SKM-1 treated with dmso at 0.1 percent for 144 hours (cell line): ENCODE measurements around the gene GADD45B.
"Not testable (repeated sequence)": the region's sequence is repeated elsewhere in the genome, so short reads cannot be mapped to it uniquely, and the experiment has no call there.

Experiments used
- DNase-seq: peaks from one replicate; lab custom pipeline; 2025; ENCODE audit not compliant: unreplicated experiment; lab: John Stamatoyannopoulos, UW

Gene GADD45B

DNA sequence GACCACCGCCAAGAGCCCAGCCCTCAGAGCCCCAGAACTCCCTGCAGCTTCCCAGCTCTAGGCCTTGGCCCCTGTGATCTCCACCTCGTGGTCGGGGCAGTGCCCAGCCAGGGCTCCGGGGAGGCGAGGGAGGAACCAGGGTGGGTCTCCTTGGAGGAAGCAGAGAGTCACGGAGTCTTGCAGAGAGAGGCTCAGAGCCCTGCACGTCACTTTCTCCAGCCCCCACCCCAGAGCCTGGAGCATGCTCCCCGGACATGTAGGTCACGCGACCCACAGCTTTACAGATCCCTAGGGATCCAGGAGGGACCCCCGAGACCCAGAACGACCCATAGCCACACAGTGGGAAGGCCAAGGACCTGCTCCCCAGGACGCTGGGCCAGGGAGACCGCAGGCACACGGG, 11.9 kb downstream of the GADD45B start:
- no peak for DNase-seq

DNA sequence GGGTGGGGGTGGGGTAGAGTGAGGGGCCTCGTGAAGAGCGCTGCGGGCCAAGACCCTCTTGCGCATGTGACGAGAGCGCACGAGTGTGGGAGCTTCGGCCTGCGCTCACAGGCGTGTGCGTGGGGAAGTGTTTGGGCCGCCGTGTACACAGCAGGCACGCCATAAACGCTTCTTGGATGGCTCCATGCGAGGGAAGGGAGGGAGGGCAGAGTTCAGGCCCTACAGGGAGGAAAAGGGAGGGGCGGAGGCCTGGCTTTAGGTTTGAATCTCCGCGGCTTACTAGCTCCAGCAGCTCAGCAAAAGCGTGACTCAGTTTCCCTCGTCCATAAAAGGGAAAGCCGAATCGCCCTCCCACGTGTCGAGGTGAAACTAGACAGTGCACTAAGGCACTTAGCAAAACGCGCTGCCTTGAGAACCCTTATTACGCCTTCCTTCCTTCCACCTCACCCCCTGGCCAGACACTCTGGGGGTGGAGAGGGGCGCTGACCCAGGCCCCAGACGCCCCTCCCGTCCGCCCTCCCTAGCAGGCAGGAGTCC, 12.5 kb downstream of the GADD45B start:
- DNase-seq, result no peak

DNA sequence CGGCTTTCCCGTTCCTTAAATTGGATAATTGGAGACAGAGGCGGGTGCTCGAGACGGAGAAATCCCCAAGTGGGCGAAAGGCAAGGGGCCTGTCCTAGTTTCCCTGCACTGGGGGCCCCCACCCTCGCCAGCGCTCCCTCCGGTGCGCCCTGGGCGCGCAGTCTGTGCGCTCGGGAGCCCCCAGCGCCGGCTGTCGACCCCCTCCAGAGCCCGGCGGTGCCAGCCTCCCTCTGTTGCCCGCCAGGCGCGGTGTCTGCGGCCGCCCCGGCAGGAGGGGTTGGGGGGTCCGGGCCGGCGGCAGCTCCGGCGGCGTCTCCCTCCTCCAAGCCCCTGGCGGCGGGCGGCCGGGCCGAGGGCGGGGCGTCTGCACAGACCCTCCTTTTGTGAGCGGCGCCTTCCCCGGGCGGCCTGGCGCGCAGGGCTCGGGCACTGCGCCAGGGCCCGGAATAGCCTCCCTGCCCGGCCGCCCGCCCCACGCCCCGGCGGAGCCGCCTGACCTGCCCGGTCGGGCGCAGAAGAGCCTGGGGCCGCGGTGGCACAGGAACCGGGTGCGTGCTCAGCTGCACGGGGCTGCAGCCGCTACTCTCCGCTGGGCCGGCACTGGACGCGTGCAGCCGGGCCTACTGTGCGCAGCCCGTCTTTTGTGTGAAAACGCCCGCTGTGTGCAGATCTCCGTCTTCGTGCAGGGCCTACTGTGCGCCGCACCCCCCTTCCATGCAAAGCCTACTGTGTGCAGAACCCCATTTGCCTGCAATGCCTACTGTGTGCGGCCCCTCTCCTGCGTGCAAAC, 13.2 kb downstream of the GADD45B start:
- DNase-seq, result no peak

DNA sequence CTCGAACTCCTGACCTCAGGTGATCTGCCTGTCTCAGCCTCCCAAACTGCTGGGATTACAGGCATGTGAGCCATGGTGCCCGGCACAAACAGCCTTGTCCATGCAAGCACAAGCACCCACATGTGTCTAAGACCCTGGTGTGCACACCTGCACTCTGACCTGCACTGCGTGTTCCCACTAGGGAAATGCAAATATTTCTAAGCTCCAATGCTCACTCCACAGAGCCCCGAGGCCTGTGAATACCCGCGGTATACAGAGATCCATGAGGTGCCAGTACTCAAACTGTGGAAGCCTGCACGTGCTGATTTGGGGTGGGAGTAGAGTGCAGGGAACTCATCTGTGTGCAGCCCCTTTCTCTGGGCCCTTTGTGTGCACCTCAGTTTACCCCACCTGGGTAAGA, 14.7 kb downstream of the GADD45B start:
- no peak for DNase-seq

DNA sequence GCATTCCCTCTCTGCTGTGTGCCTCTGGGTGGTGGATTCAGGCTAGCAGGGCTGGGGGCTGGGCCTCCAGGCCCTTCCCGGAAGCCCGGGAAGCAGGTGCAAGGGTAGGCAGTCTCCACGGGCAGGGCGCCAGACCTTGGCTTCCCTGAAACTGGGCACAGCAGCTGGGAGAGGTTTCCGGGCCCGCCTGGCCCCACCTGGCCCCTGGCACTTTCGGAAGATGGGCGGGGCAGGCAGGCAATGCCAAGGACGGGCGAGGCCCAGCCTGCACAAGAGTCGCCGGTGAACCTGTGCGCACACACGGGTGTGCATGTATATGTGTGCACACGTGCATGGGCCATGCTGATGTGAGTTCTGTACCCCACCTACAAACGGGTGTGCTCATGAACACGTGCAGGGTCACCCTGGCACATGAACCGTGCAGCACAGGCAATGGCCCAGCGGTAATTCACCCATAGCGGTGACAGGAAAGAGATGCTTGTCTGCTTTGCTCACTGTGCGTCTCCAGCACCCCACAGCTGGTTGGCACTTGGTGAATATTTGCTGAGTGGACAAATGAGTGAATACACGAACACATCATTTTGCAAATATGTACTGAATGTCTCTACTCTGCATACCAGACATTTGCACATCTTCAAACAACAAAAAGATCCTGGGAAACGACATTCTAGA, 15.3 kb downstream of the GADD45B start:
- DNase-seq, result no peak

DNA sequence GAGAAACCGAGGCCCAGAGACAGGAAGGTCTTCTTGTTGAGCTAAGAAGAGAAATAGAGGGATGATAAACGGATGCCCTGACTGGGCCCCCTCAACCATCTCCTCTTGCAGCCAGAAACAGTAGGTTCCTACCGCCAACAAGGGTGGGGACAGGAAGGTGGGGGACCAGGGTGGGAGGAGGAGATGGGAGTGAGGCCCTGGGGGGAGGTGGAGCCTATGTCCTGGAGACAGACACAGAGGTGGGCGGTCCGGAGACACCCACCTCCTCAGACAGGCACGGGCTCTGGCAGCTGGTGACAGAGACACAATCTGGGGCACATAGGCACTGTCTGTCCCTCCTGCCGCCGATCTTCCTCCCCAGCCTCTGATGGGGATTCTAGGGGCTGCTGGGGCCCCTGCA, 16.9 kb downstream of the GADD45B start:
- no peak for DNase-seq

DNA sequence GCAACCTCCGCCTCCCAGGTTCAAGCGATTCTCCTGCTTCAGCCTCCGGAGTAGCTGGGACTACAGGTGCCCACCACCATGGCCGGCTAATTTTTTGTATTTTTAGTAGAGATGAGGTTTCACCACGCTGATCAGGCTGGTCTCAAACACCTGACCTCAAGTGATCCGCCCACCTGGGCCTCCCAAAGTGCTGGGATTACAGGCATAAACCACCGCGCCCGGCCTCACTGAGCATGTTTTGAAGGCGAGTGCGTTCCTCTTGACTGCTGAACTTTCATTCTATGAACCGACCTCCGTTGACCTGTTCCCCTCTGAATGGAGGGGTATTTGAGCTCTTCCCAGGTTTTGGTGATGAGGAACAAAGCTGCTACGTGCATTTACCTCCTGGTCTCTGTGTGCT, 17.5 kb downstream of the GADD45B start:
- not testable (repeated sequence) for DNase-seq

GRCh38 chr19:2494084-2494446, 18.1 kb downstream of the GADD45B start:
- no peak for DNase-seq

- no peak for DNase-seq
Observed at GRCh38 chr19:2494447-2495129, 18.7 kb downstream of the GADD45B start.

DNA sequence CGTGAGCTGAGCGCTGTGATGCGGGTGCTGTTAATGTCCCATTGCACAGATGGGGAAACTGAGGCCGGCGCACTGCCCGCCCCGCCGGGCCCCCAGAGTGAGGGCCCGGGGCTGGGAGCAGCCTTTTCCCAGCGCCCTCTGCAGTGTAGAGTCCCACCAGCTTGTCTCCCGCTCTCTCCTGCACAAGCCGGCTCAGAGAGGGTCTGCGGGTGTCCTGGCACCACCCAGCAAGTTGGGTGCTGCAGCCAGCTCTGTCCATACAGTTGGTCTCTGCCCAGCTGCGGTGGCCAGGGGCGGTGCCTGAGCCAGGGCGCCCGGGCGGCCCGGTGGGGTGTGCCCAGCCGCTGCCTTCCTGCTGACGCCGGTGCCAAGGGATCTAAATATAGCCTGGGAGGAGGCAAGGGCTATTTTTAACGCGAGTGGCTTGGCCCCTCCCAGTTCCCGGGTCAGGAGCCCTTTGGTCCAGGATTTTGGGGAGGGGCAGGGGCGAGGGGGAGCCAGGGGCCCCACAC, 19.3 kb downstream of the GADD45B start:
- DNase-seq, result no peak

GRCh38 chr19:2495651-2496316, 19.9 kb downstream of the GADD45B start:
- no peak for DNase-seq

GRCh38 chr19:2497186-2497585, 21.3 kb downstream of the GADD45B start:
- DNase-seq, result no peak

DNA sequence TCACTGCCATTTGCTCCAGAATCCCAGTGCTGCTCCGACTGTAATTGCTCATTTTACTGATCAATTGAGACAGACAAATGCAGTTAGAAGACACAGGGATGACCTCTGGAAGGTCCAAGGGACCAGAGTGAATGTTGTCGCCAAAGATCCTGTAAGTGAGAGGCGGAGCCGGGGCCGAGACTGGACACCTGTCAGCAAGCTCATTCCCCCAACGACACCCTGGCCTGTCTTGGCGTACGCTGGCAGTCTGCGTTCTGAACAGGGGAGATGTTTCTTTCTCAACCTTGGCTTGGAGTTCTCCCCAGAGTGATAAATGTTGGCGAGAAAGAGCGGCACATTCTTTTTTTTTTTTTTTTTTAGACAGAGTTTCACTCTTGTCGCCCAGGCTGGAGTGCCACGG, 24.2 kb downstream of the GADD45B start:
- no peak for DNase-seq

- no peak for DNase-seq
Observed at GRCh38 chr19:2500841-2501261, 24.9 kb downstream of the GADD45B start.

DNA sequence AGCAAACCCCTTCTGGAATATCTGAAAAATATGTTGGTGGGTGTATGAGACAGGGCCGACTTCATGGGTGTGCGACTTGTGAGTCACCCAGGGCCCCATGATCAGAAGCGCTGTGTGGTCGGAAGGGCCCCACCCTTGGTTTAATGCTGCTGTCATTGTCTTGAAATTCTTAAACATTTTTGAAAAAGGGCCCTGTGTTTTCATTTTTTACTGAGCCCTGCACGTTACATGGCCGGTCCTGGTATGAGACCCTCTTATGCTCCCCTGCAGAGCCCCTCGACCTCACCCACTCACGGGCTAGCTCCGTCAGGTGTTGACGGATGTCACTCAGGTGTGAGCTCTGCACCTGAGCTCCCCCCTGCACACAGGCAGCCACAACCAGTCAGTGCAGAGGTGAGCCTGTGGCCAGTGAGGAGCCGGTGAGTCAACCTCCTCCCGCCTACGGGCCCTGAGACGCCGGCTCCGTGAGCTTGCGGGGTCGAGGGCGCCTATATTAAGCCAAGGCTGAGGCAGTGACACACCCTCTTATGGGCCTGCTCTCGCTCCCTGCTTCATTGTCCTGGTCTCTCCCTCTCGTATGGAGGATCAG, 27.7 kb downstream of the GADD45B start:
- no peak for DNase-seq

DNA sequence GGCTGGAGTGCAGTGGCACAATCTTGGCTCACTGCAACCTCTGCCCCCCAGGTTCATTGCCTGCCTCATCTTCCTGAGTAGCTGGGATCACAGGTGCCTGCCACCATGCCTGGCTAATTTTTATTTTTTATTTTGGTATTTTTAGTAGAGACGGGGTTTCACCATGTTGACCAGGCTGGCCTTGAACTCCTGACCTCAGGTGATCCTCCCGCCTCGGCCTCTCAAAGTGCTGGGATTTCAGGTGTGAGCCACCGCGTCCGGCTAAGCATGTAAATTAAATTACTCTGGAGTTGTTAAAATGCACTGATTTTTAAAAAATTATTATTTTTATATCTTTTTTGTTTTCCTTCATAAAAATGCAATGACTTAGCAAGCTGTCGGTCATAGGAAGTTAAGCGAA, 30.7 kb downstream of the GADD45B start:
- DNase-seq, result not testable (repeated sequence)

DNA sequence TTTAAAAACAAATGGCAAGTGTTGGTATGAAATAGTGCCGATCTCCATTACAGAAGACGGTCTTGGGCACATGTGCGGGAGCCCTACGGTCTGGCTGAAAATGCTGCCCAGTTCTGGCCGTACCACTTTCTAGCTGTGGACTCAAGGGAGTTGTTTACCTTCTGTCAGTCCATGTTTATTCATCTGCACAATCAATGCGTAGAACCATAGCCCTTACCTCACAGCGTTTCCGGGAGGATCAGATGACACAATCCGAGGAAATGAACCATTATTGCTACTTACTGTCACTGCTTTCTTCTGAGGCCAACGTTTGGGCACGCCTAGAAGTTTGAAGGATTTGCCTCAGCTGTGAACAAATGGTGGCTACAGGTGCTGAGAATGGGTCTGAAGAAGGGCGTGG, 31.2 kb downstream of the GADD45B start:
- peak; percentile 40 for DNase-seq

DNA sequence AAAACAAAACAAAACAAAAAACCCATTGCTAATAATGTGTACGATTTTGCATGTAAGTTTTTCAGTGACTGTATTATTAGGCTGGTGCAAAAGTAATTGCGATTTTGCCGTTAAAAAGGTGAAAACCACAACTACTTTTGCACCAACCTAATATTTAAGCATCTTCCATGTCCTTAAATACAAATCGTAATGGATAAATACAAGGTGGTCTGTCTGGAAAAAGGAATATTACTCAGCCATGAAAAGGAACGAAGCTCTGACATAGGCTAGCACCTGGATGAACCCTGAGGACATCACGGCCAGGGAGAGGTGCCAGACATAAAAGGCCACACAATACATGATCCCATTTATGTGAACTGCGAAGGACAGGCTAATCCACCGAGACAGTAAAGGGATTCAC, 33.2 kb downstream of the GADD45B start:
- DNase-seq, result no peak

DNA sequence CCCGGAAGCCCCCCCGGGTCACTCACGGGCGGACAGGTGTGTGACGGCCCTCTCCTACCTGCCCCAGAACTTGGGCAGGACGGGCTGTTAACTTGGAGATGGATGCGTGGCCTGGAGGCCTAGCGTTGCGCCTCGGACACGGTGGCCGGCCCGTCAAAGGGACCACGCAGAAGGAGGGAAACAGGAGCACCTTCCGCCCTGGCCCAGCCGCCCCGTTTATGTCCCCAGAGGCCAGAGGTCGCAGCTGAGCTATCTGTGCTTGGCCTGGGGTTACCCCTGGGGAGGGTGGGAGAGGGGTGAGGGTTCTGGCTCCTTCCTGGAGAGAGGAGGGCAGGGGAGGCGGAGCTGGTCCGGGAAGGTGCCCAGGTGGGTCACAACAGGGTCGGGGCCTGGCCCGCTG, 35.6 kb downstream of the GADD45B start:
- no peak for DNase-seq

DNA sequence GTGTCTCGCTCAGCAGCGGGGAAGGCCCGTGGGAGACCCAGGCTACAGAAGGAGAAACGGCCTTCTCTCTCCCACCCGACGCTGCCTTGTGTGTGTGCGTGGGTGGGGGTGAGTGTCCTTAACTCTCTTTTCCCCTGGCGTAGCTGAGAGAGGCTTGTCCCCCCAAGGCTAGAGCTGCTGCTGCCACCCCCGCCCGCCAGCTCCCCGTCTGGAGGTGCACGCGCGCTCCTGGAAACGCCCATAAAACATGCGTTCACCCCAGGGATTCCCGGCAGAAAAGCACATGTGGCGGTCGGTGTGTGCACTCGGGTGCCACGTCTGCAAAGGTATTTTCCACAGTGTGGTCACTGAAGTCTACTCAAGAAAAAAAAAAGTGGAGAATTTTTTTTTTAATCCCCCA, 36.1 kb downstream of the GADD45B start:
- DNase-seq, result no peak
